GM12892 (cell line): ENCODE measurements around the gene PATL2.

ENCODE experiments used
- POLR2AphosphoS5 ChIP-seq: IDR thresholded peaks from 2 replicates; pipeline ENCODE4 v1.6.1; 2011; ENCODE audit warnings: low read depth, low read length, control low read depth
- TAF1 ChIP-seq: IDR thresholded peaks from 2 replicates; pipeline ENCODE4 v1.6.1; 2011; ENCODE audit warnings: low read depth, mild to moderate bottlenecking, control low read depth, low read length, borderline replicate concordance

DNA sequence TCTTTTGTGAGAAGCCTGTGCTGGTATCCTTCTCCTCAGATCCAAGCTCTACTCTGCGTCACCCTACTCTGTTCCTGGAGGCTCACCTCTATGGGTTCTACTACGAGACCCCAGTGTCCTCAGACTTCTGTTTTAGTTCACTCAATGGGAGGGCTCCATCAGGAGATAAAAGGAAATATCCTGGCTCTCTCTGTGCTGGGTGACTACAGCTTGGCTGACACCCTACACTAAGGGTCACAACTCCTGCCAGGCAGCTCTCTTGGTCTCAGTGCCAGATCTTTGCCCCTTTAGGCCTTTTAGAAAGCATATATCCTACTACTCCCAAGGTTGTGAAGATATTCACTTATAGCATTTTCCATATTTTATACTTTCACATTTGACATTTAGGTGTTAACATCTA is 94.1 kb downstream of the PATL2 start:
- TF ChIP-seq POLR2AphosphoS5, result no peak
- no peak for TF ChIP-seq TAF1
